Type B pancreatic cell (in vitro differentiated cells): ENCODE data around the gene PARD3B. TPM values are rescaled to one million over a fixed set of nuclear protein-coding genes. Genes with fewer than 3 reads are reported as not detected.
A peak's percentile ranks its signal among the peaks of the same experiment; 100 is the strongest.

Experiments used
- DNase-seq: peaks from one replicate; pipeline ENCODE4 v3.0.0; 2021; ENCODE audit warnings: mixed read lengths; ENCODE audit not compliant: unreplicated experiment; ENCODE audit errors: extremely low spot score
- H3K27ac Mint-ChIP-seq: 2 replicates; pipeline ENCODE4 v1.8.0; 2021; ENCODE audit warnings: mild to moderate bottlenecking, mixed read lengths
- H3K27me3 Mint-ChIP-seq: 2 replicates; pipeline ENCODE4 v1.8.0; 2021; ENCODE audit warnings: mixed read lengths
- H3K36me3 Mint-ChIP-seq: 2 replicates; pipeline ENCODE4 v1.8.0; 2021; ENCODE audit warnings: mixed read lengths
- H3K4me1 Mint-ChIP-seq: one replicate; pipeline ENCODE4 v1.8.0; 2021; ENCODE audit warnings: mixed read lengths; ENCODE audit not compliant: unreplicated experiment
- H3K4me3 Mint-ChIP-seq: 2 replicates; pipeline ENCODE4 v1.8.0; 2021; ENCODE audit warnings: mild to moderate bottlenecking, mixed read lengths
- H3K9me3 Mint-ChIP-seq: 2 replicates; pipeline ENCODE4 v1.8.0; 2021; ENCODE audit warnings: mixed read lengths
- CTCF ChIP-seq: fragments of 200-600 bp; sonication (generic); conservative IDR thresholded peaks from 2 replicates; pipeline ENCODE4 v1.5.0; 2021; ENCODE audit warnings: antibody characterized with exemption, mild to moderate bottlenecking
- total RNA-seq: library from RNA; stranded (reverse); gene quantifications from 2 replicates; pipeline ENCODE4 v1.2.1, GENCODE V29; 2021; ENCODE audit warnings: low replicate concordance

PARD3B gene
- total RNA-seq, 1 donor from 2014 or later = 15.9 TPM

- no peak for TF ChIP-seq CTCF
- no peak for DNase-seq
- Mint-ChIP-seq H3K27me3 (no peaks in the 10 kb centered on the region), H3K36me3 (no peaks in the 10 kb centered on the region), H3K9me3 (peaks cover 6% of the 10 kb centered on the region), H3K4me3 (no peak overlapping the region), H3K27ac (no peak overlapping the region), H3K4me1 (no peaks in the 10 kb centered on the region)
Observed at GRCh38 chr2:204655101-204655500, 109.8 kb downstream of the PARD3B start.

GRCh38 chr2:204655626-204656025, 110.4 kb downstream of the PARD3B start:
- Mint-ChIP-seq H3K4me1 (no peaks in the 10 kb centered on the region), H3K4me3 (no peak overlapping the region), H3K36me3 (no peaks in the 10 kb centered on the region), H3K27ac (no peak overlapping the region), H3K27me3 (no peaks in the 10 kb centered on the region), H3K9me3 (peaks cover 6% of the 10 kb centered on the region)
- no peak for DNase-seq
- no peak for TF ChIP-seq CTCF

- H3K36me3 Mint-ChIP-seq = no peaks in the 10 kb centered on the region
- H3K4me3 Mint-ChIP-seq = no peak overlapping the region
- H3K9me3 Mint-ChIP-seq = peaks cover 5% of the 10 kb centered on the region
- H3K4me1 Mint-ChIP-seq = no peaks in the 10 kb centered on the region
- no peak overlapping the region for H3K27ac Mint-ChIP-seq
- H3K27me3 Mint-ChIP-seq = no peaks in the 10 kb centered on the region
- TF ChIP-seq CTCF = no peak
- no peak for DNase-seq
Observed at GRCh38 chr2:204657024-204657423, 111.7 kb downstream of the PARD3B start.

- Mint-ChIP-seq H3K27me3 (no peaks in the 10 kb centered on the region), H3K4me1 (peaks cover 7% of the 10 kb centered on the region), H3K36me3 (no peaks in the 10 kb centered on the region), H3K4me3 (no peak overlapping the region), H3K9me3 (no peaks in the 10 kb centered on the region), H3K27ac (no peak overlapping the region)
- no peak for DNase-seq
- TF ChIP-seq CTCF = no peak
Observed at GRCh38 chr2:204662956-204663355, 117.7 kb downstream of the PARD3B start.

GRCh38 chr2:204663816-204664425, 118.6 kb downstream of the PARD3B start:
- H3K4me1 Mint-ChIP-seq = peaks cover 12% of the 10 kb centered on the region
- DNase-seq = no peak
- no peaks in the 10 kb centered on the region for H3K27me3 Mint-ChIP-seq
- no peak overlapping the region for H3K27ac Mint-ChIP-seq
- no peak overlapping the region for H3K4me3 Mint-ChIP-seq
- H3K36me3 Mint-ChIP-seq = no peaks in the 10 kb centered on the region
- no peaks in the 10 kb centered on the region for H3K9me3 Mint-ChIP-seq
- no peak for TF ChIP-seq CTCF

- no peak for DNase-seq
- Mint-ChIP-seq H3K9me3 (no peaks in the 10 kb centered on the region), H3K36me3 (no peaks in the 10 kb centered on the region), H3K4me1 (peaks cover 12% of the 10 kb centered on the region), H3K4me3 (peak overlapping the region; percentile 9), H3K27me3 (no peaks in the 10 kb centered on the region), H3K27ac (peak overlapping the region; percentile 84)
- TF ChIP-seq CTCF = no peak
Observed at GRCh38 chr2:204664708-204665121, 119.4 kb downstream of the PARD3B start.
